Right atrium auricular region (tissue), 2 donors: Measurements from ENCODE around the gene PTPRO. TPM values are rescaled to one million over a fixed set of nuclear protein-coding genes. Genes with fewer than 3 reads are reported as not detected.

Experiments
- DNase-seq: peaks from one replicate; pipeline ENCODE4 v3.0.0-alpha.2; 2019; ENCODE audit warnings: low spot score
- H3K27ac ChIP-seq, 2 donors: fragments of 200-600 bp; sonication (generic); 1 replicate in 1 of 2; 2 replicates in 1 of 2; pipeline ENCODE4 v1.5.1; 2016 to 2019
- H3K27me3 ChIP-seq, 2 donors: fragments of 200-600 bp; sonication (generic); one replicate each; pipeline versions ENCODE4 v1.5.1 to v1.6.0; 2017 to 2019
- H3K36me3 ChIP-seq: fragments of 200-600 bp; sonication (generic); one replicate; pipeline ENCODE4 v1.5.1; 2016
- H3K4me1 ChIP-seq, 2 donors: fragments of 200-600 bp; sonication (generic); one replicate each; pipeline versions ENCODE4 v1.5.1 to v1.6.0; 2017 to 2019
- H3K4me3 ChIP-seq, 2 donors: fragments of 200-600 bp; sonication (generic); 1 replicate in 1 of 2; 2 replicates in 1 of 2; pipeline ENCODE4 v1.5.1; 2017 to 2019; ENCODE audit warnings: mild to moderate bottlenecking in 1 of 2, moderate library complexity in 1 of 2
- H3K9me3 ChIP-seq, 2 donors: fragments of 200-600 bp; sonication (generic); one replicate each; pipeline ENCODE4 v1.5.1; 2019
- CTCF ChIP-seq, 2 donors: fragments of 200-600 bp; sonication (generic); IDR thresholded peaks; one replicate each; pipeline ENCODE4 v1.5.1; 2019; ENCODE audit warnings: antibody characterized with exemption in 2 of 2
- total RNA-seq, 2 donors: library from RNA; depleted of rRNA; stranded (reverse); fragments of >200 nt; gene quantifications; one replicate each; pipeline ENCODE4 v1.1.0, GENCODE V29; 2016

PTPRO gene
- total RNA-seq, 2 donors from 2014 or later, result 0.30 to 2.9 TPM

- Histone ChIP-seq H3K36me3 (no peaks in the 10 kb centered on the region), H3K9me3 (peaks cover 0 to 7% of the 10 kb centered on the region in 2 donors), H3K27me3 (no peaks in the 10 kb centered on the region), H3K27ac (no peak overlapping the region), H3K4me3 (no peak overlapping the region), H3K4me1 (no peaks in the 10 kb centered on the region)
- DNase-seq, result no peak
- no peak for TF ChIP-seq CTCF (IDR thresholded peaks at IDR 0.05)
Measured at GRCh38 chr12:15526033-15526432, 203.7 kb downstream of the PTPRO start.

- H3K9me3 ChIP-seq, result peaks cover 0 to 7% of the 10 kb centered on the region in 2 donors
- no peak overlapping the region for H3K27ac ChIP-seq
- no peak for TF ChIP-seq CTCF (IDR thresholded peaks at IDR 0.05)
- no peaks in the 10 kb centered on the region for H3K36me3 ChIP-seq
- no peak for DNase-seq
- H3K27me3 ChIP-seq, result no peaks in the 10 kb centered on the region
- H3K4me3 ChIP-seq, result no peak overlapping the region
- no peaks in the 10 kb centered on the region for H3K4me1 ChIP-seq
Measured at GRCh38 chr12:15527201-15528080, 205.1 kb downstream of the PTPRO start.

GRCh38 chr12:15528666-15529065 is 206.4 kb downstream of the PTPRO start:
- Histone ChIP-seq H3K4me1 (no peaks in the 10 kb centered on the region), H3K27me3 (no peaks in the 10 kb centered on the region), H3K27ac (no peak overlapping the region), H3K9me3 (peaks cover 0 to 7% of the 10 kb centered on the region in 2 donors), H3K4me3 (no peak overlapping the region), H3K36me3 (no peaks in the 10 kb centered on the region)
- no peak for TF ChIP-seq CTCF (IDR thresholded peaks at IDR 0.05)
- no peak for DNase-seq

- no peak for DNase-seq
- H3K9me3 ChIP-seq, result peaks cover 0 to 7% of the 10 kb centered on the region in 2 donors
- TF ChIP-seq CTCF (IDR thresholded peaks at IDR 0.05), result no peak
- no peak overlapping the region for H3K4me3 ChIP-seq
- no peak overlapping the region for H3K27ac ChIP-seq
- no peaks in the 10 kb centered on the region for H3K4me1 ChIP-seq
- H3K36me3 ChIP-seq, result no peaks in the 10 kb centered on the region
- H3K27me3 ChIP-seq, result no peaks in the 10 kb centered on the region
Measured at GRCh38 chr12:15530361-15530760, 208.1 kb downstream of the PTPRO start.

GRCh38 chr12:15532364-15532977 is 210.2 kb downstream of the PTPRO start:
- Histone ChIP-seq H3K9me3 (peaks cover 0 to 7% of the 10 kb centered on the region in 2 donors), H3K36me3 (no peaks in the 10 kb centered on the region), H3K4me1 (no peaks in the 10 kb centered on the region), H3K27ac (no peak overlapping the region), H3K27me3 (no peaks in the 10 kb centered on the region), H3K4me3 (no peak overlapping the region)
- peak; percentile 13 to 66 for TF ChIP-seq CTCF (IDR thresholded peaks at IDR 0.05)
- no peak for DNase-seq
